H9 (cell line): ENCODE data around the gene ALLC. TPM values are rescaled to one million over a fixed set of nuclear protein-coding genes. Genes with fewer than 3 reads are reported as not detected.

Source experiments
- DNase-seq: peaks from one replicate; pipeline ENCODE4 v3.0.0-alpha.2; 2017
- H2AFZ ChIP-seq: one replicate; pipeline ENCODE4 v1.6.1; 2013; ENCODE audit warnings: mild to moderate bottlenecking, low read length, control low read depth, moderate library complexity
- H2AK5ac ChIP-seq: 2 replicates; pipeline ENCODE4 v1.6.1; 2013; ENCODE audit warnings: low read length, control low read depth, mixed read lengths; ENCODE audit not compliant: insufficient read length
- H2BK120ac ChIP-seq: one replicate; pipeline ENCODE4 v1.6.1; 2013; ENCODE audit warnings: low read depth, mild to moderate bottlenecking, low read length, control low read depth, inconsistent platforms; ENCODE audit not compliant: poor library complexity, severe bottlenecking
- H2BK12ac ChIP-seq: 2 replicates; pipeline ENCODE4 v1.6.1; 2013; ENCODE audit warnings: low read length, control low read depth, mixed read lengths, low read depth; ENCODE audit not compliant: insufficient read length
- H2BK15ac ChIP-seq: 2 replicates; pipeline ENCODE4 v1.6.1; 2013; ENCODE audit warnings: low read depth, low read length, control low read depth
- H2BK20ac ChIP-seq: one replicate; pipeline ENCODE4 v1.6.1; 2013; ENCODE audit warnings: low read depth, mild to moderate bottlenecking, low read length, control low read depth, inconsistent platforms; ENCODE audit not compliant: poor library complexity, severe bottlenecking
- H2BK5ac ChIP-seq: 2 replicates; pipeline ENCODE4 v1.6.1; 2013; ENCODE audit warnings: low read length, control low read depth, mixed read lengths; ENCODE audit not compliant: insufficient read length
- H3K14ac ChIP-seq: 2 replicates; pipeline ENCODE4 v1.6.1; 2013; ENCODE audit warnings: low read length, control low read depth; ENCODE audit not compliant: insufficient read depth
- H3K18ac ChIP-seq: 2 replicates; pipeline ENCODE4 v1.6.1; 2013; ENCODE audit warnings: low read depth, mild to moderate bottlenecking, mixed read lengths, low read length, control low read depth; ENCODE audit not compliant: insufficient read length
- H3K23ac ChIP-seq: 2 replicates; pipeline ENCODE4 v1.6.1; 2013; ENCODE audit warnings: low read length, control low read depth, mixed read lengths, low read depth; ENCODE audit not compliant: insufficient read length
- H3K23me2 ChIP-seq: 2 replicates; pipeline ENCODE4 v1.6.1; 2013; ENCODE audit warnings: low read depth, mild to moderate bottlenecking, mixed read lengths, low read length, control low read depth; ENCODE audit not compliant: insufficient read length, poor library complexity, severe bottlenecking
- H3K27ac ChIP-seq: 2 replicates; pipeline ENCODE4 v1.5.1; 2013; ENCODE audit warnings: low read length, control low read depth, mixed read lengths, low read depth; ENCODE audit not compliant: insufficient read length
- H3K27me3 ChIP-seq: 2 replicates; pipeline ENCODE4 v1.6.1; 2013; ENCODE audit warnings: low read length, control low read depth, inconsistent platforms; ENCODE audit not compliant: insufficient read depth
- H3K4ac ChIP-seq: 2 replicates; pipeline ENCODE4 v1.6.1; 2013; ENCODE audit warnings: low read depth, mild to moderate bottlenecking, control low read depth, inconsistent platforms, low read length, moderate library complexity
- H3K4me1 ChIP-seq: 2 replicates; pipeline ENCODE4 v1.6.1; 2013; ENCODE audit warnings: low read length, control low read depth, inconsistent platforms; ENCODE audit not compliant: insufficient read depth
- H3K4me2 ChIP-seq: 2 replicates; pipeline ENCODE4 v1.6.1; 2013; ENCODE audit warnings: low read length, control low read depth, mixed read lengths; ENCODE audit not compliant: insufficient read length, insufficient read depth
- H3K56ac ChIP-seq: 2 replicates; pipeline ENCODE4 v1.6.1; 2013; ENCODE audit warnings: low read depth, mild to moderate bottlenecking, mixed read lengths, low read length, control low read depth; ENCODE audit not compliant: insufficient read length
- H3K79me1 ChIP-seq: 2 replicates; pipeline ENCODE4 v1.6.1; 2013; ENCODE audit warnings: low read depth, mild to moderate bottlenecking, moderate library complexity, low read length, control low read depth, inconsistent platforms; ENCODE audit not compliant: insufficient read depth, poor library complexity, severe bottlenecking
- H3K79me2 ChIP-seq: 2 replicates; pipeline ENCODE4 v1.6.1; 2013; ENCODE audit warnings: low read length, control low read depth, inconsistent platforms; ENCODE audit not compliant: insufficient read depth
- H3K9ac ChIP-seq: 2 replicates; pipeline ENCODE4 v1.6.1; 2013; ENCODE audit warnings: low read length, control low read depth, mixed read lengths; ENCODE audit not compliant: insufficient read length; ENCODE audit errors: extremely low read depth
- H3K9me3 ChIP-seq: one replicate; pipeline ENCODE4 v1.6.1; 2013; ENCODE audit warnings: low read depth, low read length, inconsistent platforms; ENCODE audit not compliant: control insufficient read depth
- H3T11ph ChIP-seq: one replicate; pipeline ENCODE4 v1.6.1; 2013; ENCODE audit warnings: mild to moderate bottlenecking, low read length, control low read depth, inconsistent platforms
- H4K20me1 ChIP-seq: one replicate; pipeline ENCODE4 v1.6.1; 2013; ENCODE audit not compliant: control insufficient read depth, insufficient read length, insufficient read depth
- H4K5ac ChIP-seq: 2 replicates; pipeline ENCODE4 v1.6.1; 2013; ENCODE audit warnings: low read depth, mild to moderate bottlenecking, mixed read lengths, low read length, control low read depth; ENCODE audit not compliant: insufficient read length
- H4K8ac ChIP-seq: replicated peaks from 2 replicates; pipeline ENCODE4 v1.6.1; 2013; ENCODE audit warnings: low read length, control low read depth, mixed read lengths, low read depth; ENCODE audit not compliant: insufficient read length
- H4K91ac ChIP-seq: 2 replicates; pipeline ENCODE4 v1.6.1; 2013; ENCODE audit warnings: low read depth, mild to moderate bottlenecking, moderate library complexity, mixed read lengths, low read length, control low read depth; ENCODE audit not compliant: insufficient read length
- H3K27ac Mint-ChIP-seq, 3 experiments: 2 replicates in 2 of 3; 3 replicates in 1 of 3; pipeline ENCODE4 v1.8.0; 2020 to 2021; ENCODE audit warnings: mixed read lengths in 3 of 3, mild to moderate bottlenecking in 1 of 3, moderate library complexity in 1 of 3
- H3K27me3 Mint-ChIP-seq: 2 replicates; pipeline ENCODE4 v1.8.0; 2021; ENCODE audit warnings: low read depth, mild to moderate bottlenecking, moderate library complexity, mixed read lengths
- H3K36me3 Mint-ChIP-seq, 3 experiments: 2 replicates in 2 of 3; 3 replicates in 1 of 3; pipeline ENCODE4 v1.8.0; 2020 to 2021; ENCODE audit warnings: low read depth in 3 of 3, mixed read lengths in 3 of 3; ENCODE audit not compliant: insufficient read depth in 1 of 3
- H3K4me1 Mint-ChIP-seq, 2 experiments: 2 replicates each; pipeline ENCODE4 v1.8.0; 2020; ENCODE audit warnings: mixed read lengths in 2 of 2
- H3K4me3 Mint-ChIP-seq, 2 experiments: 2 replicates in 1 of 2; 3 replicates in 1 of 2; pipeline ENCODE4 v1.8.0; 2020 to 2021; ENCODE audit warnings: mild to moderate bottlenecking in 2 of 2, mixed read lengths in 2 of 2, moderate library complexity in 1 of 2
- H3K9me3 Mint-ChIP-seq, 2 experiments: 2 replicates in 1 of 2; 3 replicates in 1 of 2; pipeline ENCODE4 v1.8.0; 2020; ENCODE audit warnings: mild to moderate bottlenecking in 2 of 2, mixed read lengths in 2 of 2, moderate library complexity in 1 of 2
- WGBS: extraction: QIAGEN DNeasy Blood & Tissue Kit; methylation state at CpG from one replicate; pipeline ENCODE4 v1.1.7; 2013; ENCODE audit warnings: missing lambda C conversion rate, low lambda C conversion rate, mixed read lengths; ENCODE audit not compliant: insufficient read length; ENCODE audit errors: extremely low coverage; 5-methylcytosine and 5-hydroxymethylcytosine counted together
- total RNA-seq: library from RNA; stranded (reverse); gene quantifications from 2 replicates; pipeline ENCODE4 v1.2.1, GENCODE V29; 2021
- TF ChIP-seq, protein P1 (sequence below): fragments of 200-600 bp; sonication (generic); conservative IDR thresholded peaks from 3 replicates; pipeline ENCODE4 v1.8.0; 2021; ENCODE audit warnings: antibody characterized with exemption, mild to moderate bottlenecking

ALLC gene
- total RNA-seq, 1 experiment from 2014 or later: not detected

DNA sequence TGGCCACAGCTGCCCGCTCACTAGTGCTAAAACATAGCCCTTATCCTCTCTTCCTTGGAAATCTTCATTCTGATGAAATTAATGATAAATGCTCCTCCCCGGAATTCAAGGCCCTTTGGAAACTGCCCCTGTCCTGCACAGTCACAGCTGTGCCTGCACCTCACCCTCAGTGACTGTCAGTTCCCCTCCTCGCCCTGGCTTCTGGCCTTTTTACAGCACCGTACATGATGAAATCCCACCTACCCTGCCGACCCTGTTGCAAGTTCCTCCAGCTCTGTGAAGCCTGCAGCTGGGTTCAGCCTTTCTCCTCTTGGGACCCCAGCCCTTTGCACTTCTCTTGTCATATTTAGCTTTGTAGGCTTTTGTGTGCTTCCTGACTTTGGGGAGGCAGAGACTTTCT, 93.8 kb downstream of the ALLC start:
- peaks cover 11 to 15% of the 10 kb centered on the region in 2 experiments for H3K4me1 Mint-ChIP-seq
- no peak overlapping the region for H3K4me2 ChIP-seq
- no peaks in the 10 kb centered on the region; the same call in 1 of the 2 replicates for H3K4me1 ChIP-seq
- H3K23ac ChIP-seq: no peak overlapping the region
- no peaks in the 10 kb centered on the region for H3K23me2 ChIP-seq
- no peak overlapping the region for H2AK5ac ChIP-seq
- H3K27ac ChIP-seq: no peak overlapping the region
- no peak overlapping the region for H2BK5ac ChIP-seq
- no peak overlapping the region for H2BK120ac ChIP-seq
- no peak overlapping the region for H3K9ac ChIP-seq
- no peak overlapping the region for H3K18ac ChIP-seq
- H4K8ac ChIP-seq: no peak overlapping the region
- DNase-seq: peak; percentile 18
- peak overlapping the region in 1 of 3 experiments; percentile 65; a peak in 2 of 7 replicates for H3K27ac Mint-ChIP-seq
- no peaks in the 10 kb centered on the region for H4K20me1 ChIP-seq
- no peak overlapping the region for H4K5ac ChIP-seq
- no peak overlapping the region for H2AFZ ChIP-seq
- no peak overlapping the region for H3K4me3 Mint-ChIP-seq
- no peaks in the 10 kb centered on the region for H3K79me2 ChIP-seq
- TF ChIP-seq, protein P1, sequence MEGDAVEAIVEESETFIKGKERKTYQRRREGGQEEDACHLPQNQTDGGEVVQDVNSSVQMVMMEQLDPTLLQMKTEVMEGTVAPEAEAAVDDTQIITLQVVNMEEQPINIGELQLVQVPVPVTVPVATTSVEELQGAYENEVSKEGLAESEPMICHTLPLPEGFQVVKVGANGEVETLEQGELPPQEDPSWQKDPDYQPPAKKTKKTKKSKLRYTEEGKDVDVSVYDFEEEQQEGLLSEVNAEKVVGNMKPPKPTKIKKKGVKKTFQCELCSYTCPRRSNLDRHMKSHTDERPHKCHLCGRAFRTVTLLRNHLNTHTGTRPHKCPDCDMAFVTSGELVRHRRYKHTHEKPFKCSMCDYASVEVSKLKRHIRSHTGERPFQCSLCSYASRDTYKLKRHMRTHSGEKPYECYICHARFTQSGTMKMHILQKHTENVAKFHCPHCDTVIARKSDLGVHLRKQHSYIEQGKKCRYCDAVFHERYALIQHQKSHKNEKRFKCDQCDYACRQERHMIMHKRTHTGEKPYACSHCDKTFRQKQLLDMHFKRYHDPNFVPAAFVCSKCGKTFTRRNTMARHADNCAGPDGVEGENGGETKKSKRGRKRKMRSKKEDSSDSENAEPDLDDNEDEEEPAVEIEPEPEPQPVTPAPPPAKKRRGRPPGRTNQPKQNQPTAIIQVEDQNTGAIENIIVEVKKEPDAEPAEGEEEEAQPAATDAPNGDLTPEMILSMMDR: no peak
- H3K27me3 ChIP-seq: no peaks in the 10 kb centered on the region
- no peak overlapping the region for H3K56ac ChIP-seq
- H3K27me3 Mint-ChIP-seq: peaks cover 6% of the 10 kb centered on the region
- H2BK12ac ChIP-seq: no peak overlapping the region
- H3K9me3 ChIP-seq: no peaks in the 10 kb centered on the region
- H3K4ac ChIP-seq: no peak overlapping the region
- H3K9me3 Mint-ChIP-seq: peaks cover 2 to 3% of the 10 kb centered on the region in 2 experiments; a peak in 2 of 5 replicates
- WGBS: no CpG with 5 or more reads among the region's 5 CpGs
- no peaks in the 10 kb centered on the region for H3K36me3 Mint-ChIP-seq
- no peak overlapping the region for H3T11ph ChIP-seq
- H3K79me1 ChIP-seq: no peaks in the 10 kb centered on the region
- no peak overlapping the region for H2BK15ac ChIP-seq
- no peak overlapping the region for H2BK20ac ChIP-seq
- H3K14ac ChIP-seq: no peak overlapping the region
- no peak overlapping the region for H4K91ac ChIP-seq

Other genes starting within 250 kb of the ALLC start
- gene ADI1, start 138.7 kb upstream of the ALLC start, total RNA-seq: 23.4 and 25.4 TPM in 2 replicates
- gene RNASEH1, start 99.9 kb upstream of the ALLC start, total RNA-seq: 40.4 and 42.0 TPM in 2 replicates
- gene RPS7, start 82.9 kb upstream of the ALLC start, total RNA-seq: 2,120 and 2,130 TPM in 2 replicates
- 0.39 TPM in 1 of 2 replicates, not detected in the other for gene COLEC11, start 63.1 kb upstream of the ALLC start, total RNA-seq
- not detected in 2 replicates for gene DCDC2C, start 45.4 kb downstream of the ALLC start, total RNA-seq